KMS-11 (cell line): ENCODE measurements around the gene HDAC11.

Source experiments
- H2AFZ ChIP-seq: fragments of 200-600 bp; sonication (generic); 2 replicates; pipeline ENCODE4 v1.6.1; 2016; ENCODE audit warnings: antibody characterized with exemption, mixed run types, low read depth
- H3K27ac ChIP-seq: fragments of 200-600 bp; sonication (generic); 2 replicates; pipeline ENCODE4 v1.6.1; 2016; ENCODE audit warnings: mild to moderate bottlenecking, mixed run types
- H3K27me3 ChIP-seq: fragments of 200-600 bp; sonication (generic); 2 replicates; pipeline ENCODE4 v1.6.1; 2017; ENCODE audit warnings: mild to moderate bottlenecking, low read depth, mixed run types, moderate library complexity; ENCODE audit not compliant: insufficient read depth
- H3K36me3 ChIP-seq: fragments of 200-600 bp; sonication (generic); 2 replicates; pipeline ENCODE4 v1.6.1; 2017; ENCODE audit warnings: mild to moderate bottlenecking, mixed run types; ENCODE audit not compliant: insufficient read depth
- H3K4me1 ChIP-seq: fragments of 200-600 bp; sonication (generic); 2 replicates; pipeline ENCODE4 v1.6.1; 2016; ENCODE audit warnings: mild to moderate bottlenecking, low read depth, mixed run types; ENCODE audit not compliant: poor library complexity, severe bottlenecking
- H3K4me2 ChIP-seq: fragments of 200-600 bp; sonication (generic); 2 replicates; pipeline ENCODE4 v1.7.0; 2016; ENCODE audit warnings: mild to moderate bottlenecking, mixed run types
- H3K4me3 ChIP-seq: fragments of 200-600 bp; sonication (generic); IDR thresholded peaks from 2 replicates; pipeline ENCODE4 v1.6.1; 2017; ENCODE audit warnings: low read depth, low read length, mixed read lengths; ENCODE audit not compliant: insufficient read depth
- H3K79me2 ChIP-seq: fragments of 200-600 bp; sonication (generic); 2 replicates; pipeline ENCODE4 v1.6.1; 2016; ENCODE audit warnings: low read depth, mixed run types; ENCODE audit not compliant: insufficient read depth
- H3K9ac ChIP-seq: fragments of 200-600 bp; sonication (generic); 2 replicates; pipeline ENCODE4 v1.6.1; 2016; ENCODE audit warnings: mild to moderate bottlenecking, mixed run types
- H4K20me1 ChIP-seq: fragments of 200-600 bp; sonication (generic); 2 replicates; pipeline ENCODE4 v1.6.1; 2016; ENCODE audit warnings: mild to moderate bottlenecking, mixed run types; ENCODE audit not compliant: insufficient read depth
- CTCF ChIP-seq: fragments of 200-600 bp; sonication (generic); conservative IDR thresholded peaks from 2 replicates; pipeline ENCODE4 v1.6.1; 2017; ENCODE audit warnings: low read depth, mild to moderate bottlenecking, antibody characterized with exemption, low read length, moderate library complexity, mixed read lengths

HDAC11 gene

DNA sequence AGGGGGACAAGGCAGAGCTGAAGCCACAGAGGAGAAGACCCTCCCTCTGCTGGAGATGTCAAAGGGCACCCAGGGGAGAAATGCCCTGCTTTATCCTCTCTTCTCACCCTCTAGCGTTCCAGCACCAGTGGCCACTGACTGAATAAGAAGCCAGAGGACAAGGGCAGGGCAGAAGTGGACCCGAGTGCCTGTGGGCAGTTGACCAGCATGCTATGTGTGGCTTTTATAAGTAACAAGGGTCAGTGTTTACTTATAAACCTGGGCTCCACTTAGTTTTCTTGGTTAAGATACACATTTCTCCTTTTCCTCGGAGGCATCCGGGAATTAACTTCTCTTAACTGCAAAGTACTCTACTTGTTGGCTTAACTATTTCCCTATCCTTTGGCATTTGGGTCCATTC is 13.3 kb upstream of the HDAC11 start:
- H3K4me3 ChIP-seq, result no peak overlapping the region
- H3K27me3 ChIP-seq, result no peaks in the 10 kb centered on the region
- TF ChIP-seq CTCF, result no peak
- no peak overlapping the region for H3K4me2 ChIP-seq
- H3K9ac ChIP-seq, result no peak overlapping the region
- no peaks in the 10 kb centered on the region for H3K4me1 ChIP-seq
- no peaks in the 10 kb centered on the region for H4K20me1 ChIP-seq
- H3K27ac ChIP-seq, result no peak overlapping the region
- H3K36me3 ChIP-seq, result no peaks in the 10 kb centered on the region
- no peak overlapping the region for H2AFZ ChIP-seq
- H3K79me2 ChIP-seq, result no peaks in the 10 kb centered on the region

GRCh38 chr3:13470894-13471574 is 9.1 kb upstream of the HDAC11 start:
- no peak for TF ChIP-seq CTCF
- Histone ChIP-seq H2AFZ (no peak overlapping the region), H3K4me2 (no peak overlapping the region), H3K36me3 (no peaks in the 10 kb centered on the region), H3K4me3 (no peak overlapping the region), H3K27me3 (no peaks in the 10 kb centered on the region), H3K9ac (no peak overlapping the region), H3K79me2 (no peaks in the 10 kb centered on the region), H3K4me1 (no peaks in the 10 kb centered on the region), H3K27ac (no peak overlapping the region), H4K20me1 (no peaks in the 10 kb centered on the region)

DNA sequence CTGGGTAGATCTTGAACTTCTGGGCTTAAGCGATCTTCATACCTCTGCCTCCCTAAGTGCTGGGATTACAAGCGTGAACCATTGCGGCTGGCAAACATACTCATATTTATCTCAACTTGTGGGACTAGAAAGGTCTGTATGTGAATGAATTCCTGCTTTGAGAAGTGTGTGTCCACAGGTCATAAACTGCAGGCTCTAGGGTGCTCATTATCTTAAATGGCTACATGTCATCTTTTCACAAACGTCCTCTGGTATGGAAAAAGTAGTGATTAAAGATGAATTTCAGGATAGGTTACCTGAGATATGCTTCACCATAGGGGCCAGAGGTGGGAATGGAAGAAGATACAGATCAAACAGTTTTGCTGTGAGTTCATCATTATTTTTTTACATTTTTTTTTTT is 7.8 kb upstream of the HDAC11 start:
- H3K27me3 ChIP-seq, result no peaks in the 10 kb centered on the region
- H3K4me1 ChIP-seq, result no peaks in the 10 kb centered on the region
- H3K4me2 ChIP-seq, result no peak overlapping the region
- H3K36me3 ChIP-seq, result no peaks in the 10 kb centered on the region
- H4K20me1 ChIP-seq, result no peaks in the 10 kb centered on the region
- H3K4me3 ChIP-seq, result no peak overlapping the region
- no peak for TF ChIP-seq CTCF
- H2AFZ ChIP-seq, result no peak overlapping the region
- no peak overlapping the region for H3K27ac ChIP-seq
- no peaks in the 10 kb centered on the region for H3K79me2 ChIP-seq
- no peak overlapping the region for H3K9ac ChIP-seq

GRCh38 chr3:13473020-13473419 is 7.1 kb upstream of the HDAC11 start:
- no peaks in the 10 kb centered on the region for H3K27me3 ChIP-seq
- TF ChIP-seq CTCF, result no peak
- H2AFZ ChIP-seq, result no peak overlapping the region
- H3K4me3 ChIP-seq, result no peak overlapping the region
- H4K20me1 ChIP-seq, result no peaks in the 10 kb centered on the region
- H3K4me2 ChIP-seq, result no peak overlapping the region
- no peak overlapping the region for H3K27ac ChIP-seq
- H3K9ac ChIP-seq, result no peak overlapping the region
- no peaks in the 10 kb centered on the region for H3K79me2 ChIP-seq
- no peaks in the 10 kb centered on the region for H3K36me3 ChIP-seq
- H3K4me1 ChIP-seq, result no peaks in the 10 kb centered on the region
